GM15510 (cell line): ENCODE measurements around the gene DRC7.

Source experiments
- POLR2A ChIP-seq: IDR thresholded peaks from 3 replicates; pipeline ENCODE4 v1.6.1; 2011; ENCODE audit warnings: borderline replicate concordance; ENCODE audit not compliant: insufficient read length; ENCODE audit errors: extremely low read depth

DRC7 gene

DNA sequence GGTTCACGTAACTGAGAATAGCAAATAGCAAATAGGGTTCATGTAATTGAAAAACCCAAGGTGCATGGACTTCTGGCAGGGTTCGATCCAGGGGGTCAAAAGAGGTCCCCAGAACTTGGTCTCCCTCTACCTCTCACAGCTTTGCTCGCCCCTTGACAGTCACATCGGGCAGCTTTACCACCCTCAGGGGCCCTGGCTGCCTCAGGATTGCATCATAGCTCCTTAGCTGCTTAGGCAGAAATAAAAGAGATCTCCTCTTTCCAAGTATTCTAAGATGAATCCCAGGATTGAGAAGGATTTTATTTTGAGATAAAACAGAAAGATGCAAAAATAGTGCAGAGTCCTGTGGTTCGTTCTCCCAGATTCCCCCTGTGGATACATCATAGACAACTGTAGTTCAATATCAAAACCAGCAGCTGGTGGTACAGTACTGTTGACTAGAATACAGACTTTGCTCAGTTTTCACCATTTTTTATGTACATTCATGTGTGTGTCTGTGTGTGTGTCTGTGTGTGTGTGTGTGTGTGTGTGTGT is 13.7 kb upstream of the DRC7 start:
- no peak for TF ChIP-seq POLR2A

DNA sequence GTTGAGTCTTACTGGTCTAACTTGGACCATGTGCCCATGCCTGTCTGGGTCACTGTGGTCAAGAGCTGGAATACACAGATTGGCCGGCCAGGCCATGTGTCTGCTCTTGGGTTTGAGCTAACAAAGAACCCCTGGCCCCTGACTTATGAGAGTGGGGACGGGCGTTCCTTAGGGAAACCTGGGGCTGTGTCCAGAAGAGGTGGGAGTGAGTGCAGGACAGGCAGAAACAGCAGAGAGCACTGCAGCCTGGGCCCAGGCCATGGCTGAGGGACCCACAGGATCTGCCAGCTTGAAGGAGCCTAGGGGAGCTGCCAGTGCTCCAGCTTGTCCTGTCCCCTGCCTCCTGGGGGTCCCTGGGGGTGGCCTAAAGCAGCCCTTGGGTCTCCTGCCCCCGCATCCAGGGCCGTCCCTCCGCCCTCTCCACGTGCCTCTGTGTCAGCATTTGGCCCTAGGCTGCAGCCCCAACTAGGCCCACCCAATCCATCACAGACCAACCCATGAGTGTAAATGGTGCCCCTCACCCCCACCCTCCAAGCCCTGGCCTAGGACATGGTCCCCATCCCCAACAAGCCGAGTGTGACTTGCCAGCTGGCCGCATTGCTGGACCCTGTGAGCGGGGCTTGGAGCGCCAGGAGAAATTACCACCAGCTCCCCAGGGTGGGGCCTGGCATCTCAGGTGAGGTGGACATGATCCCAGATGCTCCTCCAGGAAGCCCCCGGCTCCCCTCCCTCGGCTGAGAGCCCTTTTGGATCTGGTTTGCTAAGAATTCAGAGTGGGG is 12.5 kb upstream of the DRC7 start:
- no peak for TF ChIP-seq POLR2A

DNA sequence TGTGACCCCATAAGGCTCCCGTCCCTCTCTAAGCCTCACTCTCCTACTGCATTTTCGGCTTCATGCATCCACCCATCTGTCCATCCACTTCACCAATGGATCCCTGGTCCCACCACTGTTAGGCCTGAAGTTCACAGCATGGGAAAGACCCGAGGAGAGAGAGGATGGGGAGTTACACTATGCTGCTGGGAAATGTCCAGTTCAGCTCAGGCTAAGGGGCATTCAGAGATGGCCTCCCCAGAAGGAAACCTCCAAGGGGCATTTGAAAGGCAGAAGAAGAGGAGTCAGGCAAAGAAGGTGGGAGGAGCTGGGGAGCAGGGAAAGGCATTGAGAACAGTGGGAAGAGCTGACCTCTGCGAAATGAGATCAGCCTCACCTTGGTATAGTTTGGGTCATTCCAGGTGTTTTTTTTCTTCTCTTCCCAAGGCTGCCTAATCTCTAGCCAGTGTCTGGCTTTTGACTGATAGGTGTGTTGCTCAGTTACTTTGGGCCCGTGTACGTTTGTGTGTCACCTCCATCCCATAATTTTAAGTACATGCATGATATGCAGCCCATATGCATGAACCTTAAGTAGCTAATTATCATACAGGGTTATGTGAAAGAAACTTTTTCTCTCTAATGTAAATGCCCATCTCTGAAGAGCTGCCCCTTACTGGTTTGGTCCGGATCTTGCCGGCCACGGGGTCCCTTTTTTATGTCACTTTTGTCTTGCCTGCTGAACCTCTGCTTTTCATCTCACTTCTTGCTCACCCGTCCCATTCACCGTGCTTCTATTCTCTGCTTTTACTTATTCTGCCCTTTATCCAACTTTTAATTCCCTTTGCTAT is 11.6 kb upstream of the DRC7 start:
- TF ChIP-seq POLR2A: no peak

DNA sequence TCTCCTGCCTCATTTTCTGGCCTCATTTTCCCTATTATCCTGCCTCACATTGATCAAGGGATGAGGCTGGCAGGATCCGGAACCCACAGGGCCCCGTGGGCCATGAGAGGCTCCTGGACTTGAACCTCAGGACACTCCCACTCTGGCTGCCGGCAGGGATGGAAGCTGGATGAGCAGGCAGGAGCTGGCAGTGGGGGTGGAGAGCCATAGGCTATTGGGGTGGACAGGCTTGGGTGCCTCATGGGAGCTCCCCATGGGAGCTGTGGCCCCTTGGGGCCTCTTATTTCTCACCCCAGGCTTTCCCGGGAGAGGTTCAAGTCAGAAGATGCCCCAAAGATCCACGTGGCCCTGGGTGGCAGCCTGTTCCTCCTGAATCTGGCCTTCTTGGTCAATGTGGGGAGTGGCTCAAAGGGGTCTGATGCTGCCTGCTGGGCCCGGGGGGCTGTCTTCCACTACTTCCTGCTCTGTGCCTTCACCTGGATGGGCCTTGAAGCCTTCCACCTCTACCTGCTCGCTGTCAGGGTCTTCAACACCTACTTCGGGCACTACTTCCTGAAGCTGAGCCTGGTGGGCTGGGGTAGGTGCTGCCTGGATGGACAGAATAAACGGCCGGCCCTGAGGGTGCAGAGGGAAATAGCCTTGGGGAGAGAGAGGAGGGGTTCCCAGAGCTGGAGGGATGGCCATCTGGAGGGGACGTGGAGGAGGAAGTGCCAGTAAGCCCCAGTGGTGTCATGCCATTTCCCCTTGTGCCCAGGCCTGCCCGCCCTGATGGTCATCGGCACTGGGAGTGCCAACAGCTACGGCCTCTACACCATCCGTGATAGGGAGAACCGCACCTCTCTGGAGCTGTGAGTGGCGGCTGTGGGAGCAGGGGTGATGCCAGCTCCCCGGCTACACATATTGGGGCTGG is 10.7 kb upstream of the DRC7 start:
- TF ChIP-seq POLR2A: no peak

DNA sequence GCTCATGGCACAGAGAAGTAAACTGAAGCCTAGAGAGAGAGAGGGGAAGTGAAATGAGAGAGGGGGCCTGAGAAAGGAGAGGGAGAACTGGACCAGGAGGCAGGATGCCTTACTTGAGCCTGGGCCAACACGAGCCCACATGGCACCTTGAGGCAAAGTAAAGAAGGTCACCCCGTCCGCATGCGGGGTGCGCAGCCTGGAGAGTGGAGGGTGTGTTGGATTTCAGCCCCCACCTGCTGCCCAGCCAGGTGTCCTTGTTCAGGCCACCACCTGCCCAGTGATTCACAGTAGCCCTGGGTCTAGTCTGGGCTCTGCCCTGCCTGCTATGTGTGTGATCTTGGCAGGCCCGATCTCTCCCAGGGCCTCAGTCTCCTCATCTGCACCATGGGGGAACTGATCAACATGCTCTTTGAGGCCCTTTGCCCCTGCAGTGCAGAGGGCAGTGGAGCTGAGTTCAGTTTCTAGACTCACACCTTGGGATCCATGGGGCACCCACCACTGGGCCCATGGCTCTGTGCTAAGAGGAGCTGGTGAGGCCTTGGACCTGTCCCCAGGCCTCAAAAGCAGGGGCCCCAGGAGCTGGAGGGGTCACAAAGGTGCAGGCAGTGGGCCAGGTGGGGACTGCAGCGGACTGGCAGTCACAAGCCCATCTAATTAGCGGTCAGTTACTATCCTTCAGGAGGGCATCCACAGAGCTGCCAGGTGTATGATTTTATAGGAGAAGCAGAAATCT is 9.8 kb upstream of the DRC7 start:
- no peak for TF ChIP-seq POLR2A

DNA sequence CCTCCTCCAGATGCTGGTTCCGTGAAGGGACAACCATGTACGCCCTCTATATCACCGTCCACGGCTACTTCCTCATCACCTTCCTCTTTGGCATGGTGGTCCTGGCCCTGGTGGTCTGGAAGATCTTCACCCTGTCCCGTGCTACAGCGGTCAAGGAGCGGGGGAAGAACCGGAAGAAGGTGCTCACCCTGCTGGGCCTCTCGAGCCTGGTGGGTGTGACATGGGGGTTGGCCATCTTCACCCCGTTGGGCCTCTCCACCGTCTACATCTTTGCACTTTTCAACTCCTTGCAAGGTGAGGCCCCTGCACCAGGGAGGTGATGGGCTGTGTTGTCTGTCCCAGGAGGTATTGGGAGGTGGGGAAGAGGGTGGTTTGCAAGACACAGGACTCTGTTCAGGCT is 9.0 kb upstream of the DRC7 start:
- TF ChIP-seq POLR2A: no peak

DNA sequence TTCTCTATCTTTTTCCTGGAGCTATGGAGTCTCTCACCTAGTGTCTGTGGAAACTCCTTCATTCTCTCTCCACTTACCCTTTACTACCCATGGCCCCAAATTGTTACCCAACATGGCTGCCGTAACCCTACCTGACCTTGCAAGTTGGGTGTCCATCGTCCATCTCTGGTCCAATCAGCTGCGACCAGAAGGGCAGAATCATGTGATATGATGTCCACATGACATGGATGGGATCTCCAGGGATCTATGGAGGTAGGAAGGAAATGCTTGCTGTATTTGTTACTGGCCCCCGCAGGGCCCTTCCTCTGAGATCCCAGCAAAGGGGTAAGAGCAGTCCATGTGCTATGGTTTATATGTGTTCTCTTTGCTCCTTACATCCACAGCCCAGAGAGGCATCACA is 8.0 kb upstream of the DRC7 start:
- TF ChIP-seq POLR2A: no peak

DNA sequence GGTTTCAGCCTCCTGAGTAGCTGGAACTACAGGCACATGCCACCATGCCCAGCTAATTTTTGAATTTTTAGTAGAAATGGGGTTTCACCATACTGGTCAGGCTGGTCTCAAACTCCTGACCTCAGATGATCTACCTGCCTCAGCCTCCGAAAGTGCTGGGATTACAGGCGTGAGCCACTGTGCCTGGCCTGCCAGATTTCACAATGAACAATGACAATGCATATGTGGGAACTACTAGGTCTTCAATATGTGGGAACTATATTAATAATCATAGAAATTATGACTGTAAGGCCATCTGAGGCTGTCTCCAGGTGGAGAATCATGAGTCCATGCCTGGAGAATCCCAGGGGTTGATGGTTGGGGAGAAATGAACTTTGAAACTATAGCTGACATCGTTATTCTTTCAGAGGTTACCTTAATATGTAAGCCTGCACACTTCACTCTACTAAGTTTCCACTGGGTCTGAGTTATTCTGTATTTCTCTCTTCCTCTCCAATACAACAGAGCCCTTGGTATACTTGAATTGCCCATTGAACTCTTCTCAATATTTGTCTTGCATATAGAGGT is 7.2 kb upstream of the DRC7 start:
- TF ChIP-seq POLR2A: no peak

DNA sequence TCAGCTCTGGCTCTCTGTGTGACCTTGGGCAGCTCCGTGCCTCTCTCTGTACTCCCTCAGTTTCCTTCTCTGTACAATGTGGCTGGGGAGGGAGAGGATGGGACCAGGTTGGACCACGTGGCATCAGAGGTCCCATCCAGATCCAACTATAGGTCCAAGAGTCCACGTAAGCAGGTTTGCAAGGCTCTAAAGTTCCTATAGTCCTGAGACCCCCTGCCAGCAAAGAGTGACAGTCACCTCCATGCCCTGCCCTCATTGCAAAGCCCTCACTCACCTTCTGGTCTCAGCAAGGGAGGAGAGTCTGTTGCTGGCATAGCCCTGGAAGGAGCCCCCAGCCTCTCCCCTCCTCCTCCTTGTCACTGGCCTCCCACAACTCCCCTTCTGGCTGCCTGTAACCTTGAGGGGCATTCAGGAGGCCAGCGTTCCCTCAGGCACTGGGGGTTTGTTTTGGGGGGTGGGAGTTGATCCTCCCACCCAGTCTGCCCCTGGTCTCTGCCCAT is 6.1 kb upstream of the DRC7 start:
- TF ChIP-seq POLR2A: no peak

DNA sequence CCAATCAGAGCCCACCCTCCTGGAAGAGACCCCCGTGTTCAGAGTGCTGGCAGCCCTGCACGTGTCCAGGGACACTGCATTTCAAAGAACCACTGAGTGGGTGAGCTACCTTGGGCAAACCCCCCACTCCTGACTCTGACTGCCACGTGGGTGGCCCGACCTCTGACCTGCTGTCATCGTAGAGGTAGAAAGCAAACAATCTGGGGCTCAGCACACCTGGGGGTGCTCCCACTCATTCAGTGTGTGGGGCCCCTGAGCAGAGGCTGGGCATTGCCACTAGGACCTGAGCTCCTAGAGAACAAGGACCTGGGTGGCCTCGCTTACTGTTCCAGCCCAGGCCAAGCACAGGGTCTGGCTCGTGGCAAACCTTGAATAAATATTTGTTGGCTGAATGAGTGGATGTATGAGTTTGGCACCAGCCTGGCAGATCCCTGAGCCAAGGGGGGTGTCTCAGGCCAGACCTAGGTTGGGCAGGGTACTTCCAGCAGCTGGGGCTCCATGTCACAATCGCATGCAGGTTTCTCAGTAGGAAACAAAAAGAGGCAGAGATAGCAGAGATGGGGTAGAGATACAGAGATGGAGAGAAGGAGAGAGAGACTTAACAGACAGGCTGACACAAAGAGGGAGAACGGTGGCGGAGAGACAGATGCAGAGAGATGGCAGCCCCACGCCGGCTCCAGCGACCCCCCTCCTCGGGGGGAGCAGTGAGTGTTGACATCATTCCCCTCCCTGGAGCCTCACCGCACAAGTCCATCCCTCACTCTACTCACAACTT is 5.4 kb upstream of the DRC7 start:
- no peak for TF ChIP-seq POLR2A

DNA sequence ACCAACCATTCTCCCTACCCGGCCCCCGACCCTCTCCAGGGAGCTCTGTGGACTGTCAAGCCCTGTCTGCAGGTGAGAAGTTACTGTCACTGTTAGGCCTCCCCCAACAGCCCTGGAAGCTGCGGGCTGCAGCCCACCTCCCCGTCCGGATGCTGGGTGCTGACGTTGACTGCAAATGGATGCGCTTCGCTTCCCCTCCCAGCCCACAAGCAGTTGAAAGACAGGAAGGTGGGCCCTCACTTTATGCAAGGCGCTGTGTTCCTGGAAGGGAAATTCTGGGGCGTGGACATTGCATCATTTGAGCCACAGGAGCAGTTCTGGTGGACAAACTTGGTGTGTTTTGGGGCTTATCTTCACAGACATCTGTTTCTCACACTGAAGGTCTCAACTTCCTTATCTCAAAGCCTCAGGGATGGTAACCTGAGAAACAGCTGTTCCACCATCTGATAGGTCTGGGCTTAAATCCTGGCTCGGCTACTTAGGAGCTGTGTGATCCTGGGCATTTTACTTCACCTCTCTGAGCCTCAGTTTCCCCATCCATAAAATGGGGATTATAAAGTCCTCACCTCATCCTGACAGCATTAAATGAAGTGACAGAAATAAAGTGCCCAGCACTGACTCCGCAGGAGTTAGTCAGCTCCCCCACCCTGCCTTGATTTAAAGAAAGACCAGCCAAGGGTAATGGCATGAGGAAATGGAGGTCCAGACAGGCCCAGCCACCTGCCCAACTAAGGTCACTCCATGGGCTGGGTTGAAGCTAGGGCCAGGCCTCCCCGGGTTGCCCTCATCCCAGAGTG is 4.6 kb upstream of the DRC7 start:
- TF ChIP-seq POLR2A: peak; percentile 27
